Esophagus muscularis mucosa (tissue), 4 donors: Measurements from ENCODE around the gene RBM17. TPM values are rescaled to one million over a fixed set of nuclear protein-coding genes. Genes with fewer than 3 reads are reported as not detected.

Experiments used
- DNase-seq: peaks from one replicate; pipeline ENCODE4 v3.0.0-alpha.2; 2017; ENCODE audit errors: extremely low spot score
- H3K27ac ChIP-seq, 4 donors: fragments of 200-600 bp; sonication (generic); replicated peaks in 1 of 4; 1 replicate in 3 of 4; 2 replicates in 1 of 4; pipeline ENCODE4 v1.5.1; 2016 to 2019; ENCODE audit warnings: mild to moderate bottlenecking in 1 of 4
- H3K27me3 ChIP-seq, 4 donors: fragments of 200-600 bp; sonication (generic); one replicate each; pipeline versions ENCODE4 v1.5.1 to v1.6.0; 2016 to 2019
- H3K36me3 ChIP-seq, 4 donors: fragments of 200-600 bp; sonication (generic); one replicate each; pipeline ENCODE4 v1.5.1; 2016 to 2019
- H3K4me1 ChIP-seq, 4 donors: fragments of 200-600 bp; sonication (generic); one replicate each; pipeline ENCODE4 v1.5.1; 2016 to 2019
- H3K4me3 ChIP-seq, 4 donors: fragments of 200-600 bp; sonication (generic); 1 replicate in 2 of 4; 2 replicates in 2 of 4; pipeline ENCODE4 v1.5.1; 2016 to 2019; ENCODE audit warnings: mild to moderate bottlenecking in 4 of 4, moderate library complexity in 1 of 4
- H3K9me3 ChIP-seq, 4 donors: fragments of 200-600 bp; sonication (generic); 1 replicate in 3 of 4; 2 replicates in 1 of 4; pipeline ENCODE4 v1.5.1; 2016 to 2019
- EP300 ChIP-seq: sonication (generic); formaldehyde crosslinking; IDR thresholded peaks from one replicate; pipeline ENCODE4 v1.6.1; 2017; ENCODE audit warnings: antibody characterized with exemption
- POLR2A ChIP-seq: fragments of 450-650 bp; IDR thresholded peaks from one replicate; pipeline ENCODE4 v1.6.1; 2017; ENCODE audit warnings: antibody characterized with exemption, moderate library complexity, mild to moderate bottlenecking, low read depth
- POLR2AphosphoS5 ChIP-seq, 2 donors: sonication (generic); formaldehyde crosslinking; IDR thresholded peaks; one replicate each; pipeline ENCODE4 v1.6.1; 2017; ENCODE audit warnings: antibody characterized with exemption in 2 of 2
- WGBS: methylation state at CpG from one replicate; pipeline ENCODE4 v1.1.5; 2018; 5-methylcytosine and 5-hydroxymethylcytosine counted together
- intact Hi-C: fragments of 100-400 bp; cut with DNase I; formaldehyde crosslinking; loops from one replicate; pipeline ENCODE4 v1.15.1; 2023
- total RNA-seq, 4 donors: library from RNA; depleted of rRNA; stranded (reverse); fragments of >200 nt; gene quantifications; one replicate each; pipeline versions ENCODE4 v1.1.0 to v1.2.1, GENCODE V29; 2016
- TF ChIP-seq, protein P1 (sequence below), 3 experiments: fragments of 200-600 bp in 2 of 3; fragments of 450-650 bp in 1 of 3; sonication (generic) in 2 of 3; IDR thresholded peaks; one replicate each; pipeline ENCODE4 v1.5.1; 2017 to 2019; ENCODE audit warnings: antibody characterized with exemption in 3 of 3, mild to moderate bottlenecking in 2 of 3, moderate library complexity in 1 of 3

RBM17 gene
- total RNA-seq, 4 donors from 2014 or later: 48.5 to 72.9 (median 59.5) TPM

DNA sequence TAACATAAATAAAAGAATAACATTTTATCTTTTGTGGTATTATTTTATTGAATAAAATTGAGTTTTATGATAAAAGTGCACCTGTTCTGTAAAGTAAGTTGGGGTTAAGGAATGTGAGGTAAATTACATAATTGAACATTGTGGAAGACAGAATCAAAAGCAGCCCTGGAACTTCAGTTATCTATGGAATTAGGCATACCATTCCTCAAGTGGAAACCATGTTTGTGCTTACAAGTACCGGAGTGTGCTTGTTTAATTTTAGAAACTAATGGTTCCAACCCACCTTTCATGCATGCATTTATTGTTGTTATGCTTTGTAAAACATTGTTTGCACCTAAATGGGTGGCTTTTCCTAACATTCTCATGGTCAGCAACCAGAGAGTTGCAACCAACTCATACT, 28.0 kb downstream of the RBM17 start:
- H3K9me3 ChIP-seq: no peaks in the 10 kb centered on the region
- intact Hi-C loops: no loop called here
- H3K27me3 ChIP-seq: no peaks in the 10 kb centered on the region
- no peak for DNase-seq
- H3K4me1 ChIP-seq: peaks cover 6 to 27% (median 12%) of the 10 kb centered on the region in 4 donors
- H3K4me3 ChIP-seq: no peak overlapping the region
- 63% methylated on average over 1 of the region's 1 CpG for WGBS
- peaks cover 22 to 55% (median 43%) of the 10 kb centered on the region in 4 donors for H3K36me3 ChIP-seq
- no peak overlapping the region for H3K27ac ChIP-seq
- no peak for TF ChIP-seq POLR2AphosphoS5 (IDR thresholded peaks at IDR 0.05)
- TF ChIP-seq POLR2A: no peak
- TF ChIP-seq, protein P1, sequence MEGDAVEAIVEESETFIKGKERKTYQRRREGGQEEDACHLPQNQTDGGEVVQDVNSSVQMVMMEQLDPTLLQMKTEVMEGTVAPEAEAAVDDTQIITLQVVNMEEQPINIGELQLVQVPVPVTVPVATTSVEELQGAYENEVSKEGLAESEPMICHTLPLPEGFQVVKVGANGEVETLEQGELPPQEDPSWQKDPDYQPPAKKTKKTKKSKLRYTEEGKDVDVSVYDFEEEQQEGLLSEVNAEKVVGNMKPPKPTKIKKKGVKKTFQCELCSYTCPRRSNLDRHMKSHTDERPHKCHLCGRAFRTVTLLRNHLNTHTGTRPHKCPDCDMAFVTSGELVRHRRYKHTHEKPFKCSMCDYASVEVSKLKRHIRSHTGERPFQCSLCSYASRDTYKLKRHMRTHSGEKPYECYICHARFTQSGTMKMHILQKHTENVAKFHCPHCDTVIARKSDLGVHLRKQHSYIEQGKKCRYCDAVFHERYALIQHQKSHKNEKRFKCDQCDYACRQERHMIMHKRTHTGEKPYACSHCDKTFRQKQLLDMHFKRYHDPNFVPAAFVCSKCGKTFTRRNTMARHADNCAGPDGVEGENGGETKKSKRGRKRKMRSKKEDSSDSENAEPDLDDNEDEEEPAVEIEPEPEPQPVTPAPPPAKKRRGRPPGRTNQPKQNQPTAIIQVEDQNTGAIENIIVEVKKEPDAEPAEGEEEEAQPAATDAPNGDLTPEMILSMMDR (IDR thresholded peaks at IDR 0.05): no peak
- no peak for TF ChIP-seq EP300

DNA sequence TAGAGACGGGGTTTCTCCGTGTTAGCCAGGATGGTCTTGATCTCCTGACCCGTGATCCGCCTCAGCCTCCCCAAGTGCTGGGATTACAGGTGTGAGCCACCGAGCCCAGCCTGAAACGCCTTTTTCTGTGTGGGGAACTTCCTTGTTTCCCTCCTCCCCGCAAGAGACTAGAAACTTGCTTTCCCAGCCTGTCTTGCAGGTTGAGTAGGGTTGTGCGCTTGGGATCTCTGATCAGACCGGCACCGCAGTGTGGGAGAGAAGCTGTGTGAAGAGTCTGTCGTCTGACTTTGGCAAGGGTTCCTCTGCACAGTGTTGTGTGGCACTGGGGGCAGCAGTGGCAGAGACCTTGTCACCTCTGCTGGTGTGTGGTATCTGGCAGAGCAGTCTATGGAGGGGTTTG, 28.9 kb downstream of the RBM17 start:
- 97% methylated on average over 11 of the region's 11 CpGs for WGBS
- intact Hi-C loops: no loop called here
- H3K4me1 ChIP-seq: peaks cover 6 to 27% (median 12%) of the 10 kb centered on the region in 4 donors

DNA sequence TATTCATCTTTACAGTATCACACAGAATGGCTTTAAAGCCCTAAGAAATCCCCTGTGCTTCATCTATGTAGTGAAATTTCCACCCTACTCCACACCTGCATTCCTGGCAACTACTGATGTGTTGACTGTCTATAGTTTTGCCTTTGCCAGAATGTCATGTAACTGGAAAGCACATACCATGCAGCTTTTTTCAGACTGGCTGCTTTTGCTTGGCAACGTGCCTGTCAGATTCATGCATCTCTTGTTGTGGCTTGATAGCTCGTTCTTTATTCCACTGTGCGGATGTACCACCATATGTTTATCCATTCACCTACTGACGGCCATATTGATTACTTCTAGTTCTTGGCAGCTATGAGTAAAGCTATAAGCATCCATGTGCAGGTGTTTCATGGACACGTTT, 30.6 kb downstream of the RBM17 start:
- 66% methylated on average over 5 of the region's 5 CpGs for WGBS
- Histone ChIP-seq H3K9me3 (no peaks in the 10 kb centered on the region), H3K4me1 (peaks cover 9 to 26% (median 18%) of the 10 kb centered on the region in 4 donors), H3K4me3 (no peak overlapping the region), H3K27me3 (no peaks in the 10 kb centered on the region), H3K27ac (no peak overlapping the region), H3K36me3 (peaks cover 5 to 29% (median 18%) of the 10 kb centered on the region in 4 donors)
- no peak for TF ChIP-seq EP300
- TF ChIP-seq POLR2AphosphoS5 (IDR thresholded peaks at IDR 0.05): no peak
- TF ChIP-seq, protein P1 (IDR thresholded peaks at IDR 0.05): no peak
- TF ChIP-seq POLR2A: no peak
- intact Hi-C loops: no loop called here
- DNase-seq: no peak

More for the DNA sequence above, 28.9 kb downstream of the RBM17 start:
- H3K36me3 ChIP-seq: peaks cover 13 to 46% (median 34%) of the 10 kb centered on the region in 4 donors
- H3K4me3 ChIP-seq: no peak overlapping the region
- no peak for TF ChIP-seq EP300
- TF ChIP-seq POLR2AphosphoS5 (IDR thresholded peaks at IDR 0.05): no peak
- no peak for TF ChIP-seq POLR2A
- TF ChIP-seq, protein P1 (IDR thresholded peaks at IDR 0.05): no peak
- H3K27ac ChIP-seq: no peak overlapping the region
- DNase-seq: no peak
- no peaks in the 10 kb centered on the region for H3K27me3 ChIP-seq
- no peaks in the 10 kb centered on the region for H3K9me3 ChIP-seq

DNA sequence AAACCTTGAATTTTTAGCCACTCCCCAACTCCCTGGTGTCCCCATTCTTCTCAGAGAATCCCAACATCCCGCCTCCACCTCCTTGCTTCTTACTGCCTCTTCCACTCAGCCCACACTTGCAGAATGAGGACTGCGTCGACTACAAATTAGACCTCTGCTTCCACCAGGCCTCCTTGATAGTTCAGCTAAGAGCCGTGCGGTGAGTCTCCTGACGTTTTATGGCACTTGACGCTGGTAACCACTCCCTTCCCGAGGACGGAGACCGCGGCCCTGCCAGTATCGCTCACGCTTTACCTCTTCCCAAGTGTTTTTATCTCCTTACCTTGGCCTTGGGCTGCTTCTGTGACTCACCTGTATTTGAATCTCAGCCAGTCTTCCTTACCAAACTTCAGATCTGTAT, 31.1 kb downstream of the RBM17 start:
- H3K4me1 ChIP-seq: peaks cover 15 to 26% (median 19%) of the 10 kb centered on the region in 4 donors

More for the DNA sequence above, 31.1 kb downstream of the RBM17 start:
- DNase-seq: no peak
- Histone ChIP-seq H3K36me3 (peaks cover 3 to 24% (median 13%) of the 10 kb centered on the region in 4 donors), H3K4me3 (no peak overlapping the region), H3K27ac (no peak overlapping the region), H3K27me3 (no peaks in the 10 kb centered on the region), H3K9me3 (no peaks in the 10 kb centered on the region)
- TF ChIP-seq POLR2AphosphoS5 (IDR thresholded peaks at IDR 0.05) (no peak), EP300 (no peak), POLR2A (no peak)
- TF ChIP-seq, protein P1 (IDR thresholded peaks at IDR 0.05): no peak
- intact Hi-C loops: no loop called here
- 92% methylated on average over 13 of the region's 13 CpGs for WGBS
